ENCODE measurements around the gene VCPKMT.

The VCPKMT gene

GRCh38 chr14:50116181-50116956, at the start of gene VCPKMT:
Gene VCPKMT (minus strand): TSS chr14:50116572. CDS start chr14:50116552, 20 bp downstream.
- DNase-seq (ENCODE audit: low read depth) = peak; percentile 69

- DNase-seq (ENCODE audit: low read depth) = no peak
These were observed 39.7 kb upstream of the VCPKMT start for GRCh38 chr14:50156111-50156510.

GRCh38 chr14:50148799-50149198, 32.4 kb upstream of the VCPKMT start:
- no peak for DNase-seq (ENCODE audit: low read depth)

- no peak for DNase-seq (ENCODE audit: low read depth)
These were observed 22.8 kb upstream of the VCPKMT start for GRCh38 chr14:50139192-50139591.

DNA sequence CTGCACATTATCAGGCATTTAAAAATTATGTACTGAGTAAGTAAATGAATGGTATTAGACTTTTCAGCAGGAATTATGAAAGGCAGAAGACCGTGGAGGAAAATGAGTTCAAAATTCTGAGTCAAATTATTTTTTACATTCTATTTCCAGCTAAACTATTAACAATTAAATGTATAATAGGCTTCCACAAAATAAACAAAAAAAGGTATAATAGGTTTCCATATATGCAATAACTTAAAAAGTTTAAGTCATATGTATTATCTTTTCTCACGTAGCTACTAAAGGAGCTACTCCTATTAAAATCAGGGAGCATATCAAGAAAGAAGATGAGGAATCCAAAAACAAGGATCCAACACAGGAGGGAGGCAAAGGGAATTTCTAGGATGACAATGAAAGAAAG, 11.4 kb upstream of the VCPKMT start:
- DNase-seq (ENCODE audit: low read depth) = no peak

- DNase-seq (ENCODE audit: low read depth) = no peak
These were observed 6.7 kb upstream of the VCPKMT start for GRCh38 chr14:50123062-50123461.

DNA sequence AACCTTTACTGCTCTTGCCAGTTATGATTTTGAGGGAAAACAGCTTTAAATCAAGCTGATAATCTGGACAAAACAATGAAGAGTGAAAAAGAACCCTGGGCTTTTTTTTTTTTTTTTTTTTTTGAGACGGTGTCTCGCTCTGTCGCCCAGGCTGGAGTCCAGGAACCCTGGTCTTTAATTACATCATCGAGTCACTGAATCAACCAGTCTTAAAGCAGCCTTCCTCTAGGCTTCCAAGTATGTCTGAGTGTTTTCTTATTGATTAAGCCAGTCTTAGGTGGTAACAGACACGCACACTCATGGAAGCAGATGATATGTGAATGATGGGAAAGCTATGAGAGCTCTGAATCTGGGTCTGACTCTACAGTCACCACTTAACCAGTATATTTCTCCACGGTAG, 5.9 kb upstream of the VCPKMT start:
- DNase-seq (ENCODE audit: low read depth) = no peak

- DNase-seq (ENCODE audit: low read depth) = no peak
These were observed 5.1 kb upstream of the VCPKMT start for GRCh38 chr14:50121486-50121885.

DNA sequence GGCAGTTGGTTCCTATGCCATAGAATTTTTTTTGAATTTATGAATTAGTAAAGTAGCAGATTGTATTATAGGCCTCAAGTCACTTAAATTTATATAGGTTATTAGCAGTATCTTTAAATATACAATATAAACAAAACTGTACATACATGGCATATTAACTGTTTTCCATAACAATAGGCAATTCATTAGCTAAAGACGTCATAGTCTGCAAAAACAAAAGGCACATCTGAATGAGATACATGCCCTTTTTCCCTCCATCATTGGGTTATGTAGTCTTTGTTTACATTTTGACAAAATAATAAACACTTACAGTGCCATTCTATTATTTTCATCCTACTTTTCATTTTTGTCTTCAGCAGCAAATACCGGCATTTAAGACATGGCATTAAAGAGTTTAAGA, 1.1 kb upstream of the VCPKMT start:
- no peak for DNase-seq (ENCODE audit: low read depth)

DNA sequence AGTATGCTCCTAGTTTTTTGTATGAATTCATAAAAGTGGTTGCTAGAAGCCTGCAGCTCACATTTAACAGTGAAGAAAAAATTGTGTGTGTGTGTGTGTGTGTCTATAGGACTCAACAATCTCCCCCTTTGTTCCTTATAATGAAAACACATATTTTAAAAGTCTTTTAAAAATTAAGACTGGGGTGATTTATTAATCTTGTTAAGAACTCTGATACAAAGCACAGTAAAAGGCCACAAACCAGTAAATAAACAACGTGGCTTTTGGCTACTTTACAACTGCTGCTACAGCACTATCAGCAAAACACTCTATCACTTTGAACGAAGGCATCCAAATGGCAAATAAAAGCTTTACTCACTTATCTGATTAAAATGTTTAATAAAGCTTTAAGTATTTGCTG, 594 bp upstream of the VCPKMT start:
- DNase-seq (ENCODE audit: low read depth) = no peak

GRCh38 chr14:50113381-50114035, 2.9 kb downstream of the VCPKMT start:
- DNase-seq (ENCODE audit: low read depth) = no peak

DNA sequence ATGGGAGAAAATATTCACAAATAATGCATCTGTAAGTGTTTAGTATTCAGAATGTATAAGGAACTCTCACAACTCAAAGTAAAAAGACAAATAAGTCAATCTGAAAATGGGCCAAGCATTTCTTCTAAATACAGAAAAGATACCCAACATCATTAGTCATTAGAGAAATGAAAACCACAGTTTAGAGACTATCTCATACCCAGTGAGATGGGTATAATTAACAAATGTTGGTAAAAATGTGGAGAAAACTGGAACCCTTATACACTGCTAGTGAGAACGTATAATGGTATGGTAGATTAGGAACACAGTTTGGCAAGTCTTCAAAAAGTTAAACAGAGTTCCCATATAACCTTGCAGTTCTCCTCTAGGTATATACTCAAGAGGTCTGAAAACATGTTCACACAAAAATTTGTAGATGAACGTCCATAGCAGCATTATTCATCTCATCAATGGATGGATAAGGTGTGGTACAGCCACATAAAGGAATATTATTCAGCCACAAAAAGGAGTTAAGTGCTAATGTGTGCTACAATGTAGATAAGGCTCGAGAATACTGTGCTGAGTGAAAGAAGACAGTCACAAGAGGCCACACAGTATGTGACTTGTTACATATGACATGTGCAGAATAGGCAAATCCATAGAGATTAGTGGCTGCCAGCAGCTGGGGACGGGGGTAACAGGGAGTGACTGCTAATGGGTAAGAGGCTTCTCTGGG, 5.9 kb downstream of the VCPKMT start:
- no peak for DNase-seq (ENCODE audit: low read depth)

DNA sequence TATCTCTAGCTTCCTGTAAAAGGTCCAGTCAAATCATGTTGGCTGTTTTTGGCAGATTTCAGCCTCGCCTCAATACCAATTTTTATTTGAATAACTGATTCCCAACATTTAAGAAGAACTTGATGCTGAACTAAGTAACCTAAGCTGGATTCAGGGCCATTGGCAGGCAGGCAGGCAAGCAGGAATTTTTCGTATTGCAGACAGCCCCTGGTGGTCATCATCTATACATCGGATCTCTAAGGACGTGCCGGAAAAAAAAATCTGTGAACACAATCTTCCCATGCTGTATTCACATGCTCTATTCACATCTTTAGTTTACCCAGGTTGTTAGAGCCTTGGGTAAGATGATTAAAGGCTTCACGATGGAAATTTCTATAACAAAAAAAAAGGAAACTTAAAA, 7.0 kb downstream of the VCPKMT start:
- DNase-seq (ENCODE audit: low read depth) = no peak

DNA sequence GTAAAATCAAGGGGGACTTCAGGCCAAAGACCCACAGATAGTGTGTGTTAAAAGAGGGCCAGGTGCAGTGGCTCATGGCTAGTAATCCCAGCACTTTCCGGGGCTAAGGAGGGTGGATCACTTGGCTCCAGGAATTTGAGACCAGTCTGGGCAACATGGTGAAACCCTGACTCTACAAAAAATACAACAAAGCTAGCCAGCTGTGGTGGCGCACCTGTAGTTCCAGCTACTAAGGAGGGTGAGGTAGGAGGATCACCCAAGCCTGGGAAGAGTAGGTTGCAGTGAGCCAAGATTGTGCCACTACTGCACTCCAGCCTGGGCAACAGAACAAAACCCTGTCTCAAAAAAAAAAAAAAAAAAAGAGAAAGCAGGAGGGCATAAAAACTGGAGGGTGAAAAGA, 8.5 kb downstream of the VCPKMT start:
- DNase-seq (ENCODE audit: low read depth) = no peak

DNA sequence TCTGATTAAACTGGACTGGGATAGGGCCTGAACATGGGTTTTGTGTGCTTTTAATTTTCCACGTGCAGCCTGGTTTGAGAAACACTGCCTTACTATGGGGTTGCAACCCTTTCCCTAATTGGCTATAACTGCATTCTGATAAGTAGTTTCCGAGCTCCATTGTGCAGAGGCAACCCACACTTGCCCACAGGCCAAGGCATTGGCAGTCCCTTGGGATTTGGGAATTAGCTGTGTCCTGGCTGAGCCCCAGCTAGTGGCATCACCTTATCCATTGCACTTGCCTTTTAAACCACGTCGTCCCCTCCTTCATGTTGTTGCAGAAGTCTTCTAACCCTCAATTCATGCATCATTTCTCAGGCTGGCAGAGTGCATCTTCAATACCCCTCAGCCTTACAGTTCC, 10.2 kb downstream of the VCPKMT start:
- no peak for DNase-seq (ENCODE audit: low read depth)

- DNase-seq (ENCODE audit: low read depth) = no peak
These were observed 12.8 kb downstream of the VCPKMT start for GRCh38 chr14:50103558-50103957.

- no peak for DNase-seq (ENCODE audit: low read depth)
These were observed 15.0 kb downstream of the VCPKMT start for GRCh38 chr14:50101417-50101816.

- DNase-seq (ENCODE audit: low read depth) = no peak
These were observed 15.6 kb downstream of the VCPKMT start for GRCh38 chr14:50100805-50101204.

DNA sequence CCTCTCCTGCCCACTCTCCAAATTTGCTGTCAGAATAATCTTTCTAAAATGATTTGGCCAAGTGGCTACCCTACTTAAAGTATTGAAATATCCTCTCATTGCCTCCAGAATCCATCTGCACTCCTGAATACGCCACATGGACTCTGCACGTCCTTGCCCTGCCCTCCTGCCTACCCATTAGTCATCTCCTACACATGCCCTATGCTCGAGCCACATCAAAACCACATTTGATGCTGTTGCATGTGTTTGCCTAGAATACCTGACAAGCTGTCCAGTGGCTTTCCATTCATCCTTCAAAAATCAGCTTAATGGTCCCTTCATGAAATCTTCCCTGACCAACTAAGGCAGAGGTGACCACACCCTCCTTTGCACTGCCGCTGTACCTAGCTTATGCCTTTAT, 17.0 kb downstream of the VCPKMT start:
- no peak for DNase-seq (ENCODE audit: low read depth)

DNA sequence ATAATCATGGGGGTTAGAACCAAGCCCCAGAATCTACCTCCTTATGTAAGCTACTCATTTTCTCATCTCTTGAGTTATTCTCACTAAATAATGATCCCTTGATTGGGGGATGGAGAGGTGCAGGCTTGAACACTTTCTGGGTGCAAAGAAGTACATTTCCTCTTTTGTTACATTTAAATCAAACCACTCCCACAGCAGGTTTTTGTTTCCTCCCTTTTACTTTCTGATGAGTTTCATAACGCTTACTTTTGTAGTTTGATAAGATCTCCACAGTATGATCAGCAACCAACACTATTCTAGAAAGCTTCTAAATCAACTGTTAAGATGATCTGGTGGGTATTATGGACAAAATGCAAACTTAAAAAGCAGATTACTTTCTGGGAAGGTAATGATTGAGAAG, 20.5 kb downstream of the VCPKMT start:
- DNase-seq (ENCODE audit: low read depth) = no peak

- DNase-seq (ENCODE audit: low read depth) = no peak
These were observed 22.2 kb downstream of the VCPKMT start for GRCh38 chr14:50094056-50094755.

- no peak for DNase-seq (ENCODE audit: low read depth)
These were observed 22.9 kb downstream of the VCPKMT start for GRCh38 chr14:50093496-50093895.

All from HS-27A (cell line).